ENCODE data around the gene VSTM4.

GRCh38 chr10:49092477-49092876 is 22.8 kb downstream of the VSTM4 start:
- TF ChIP-seq POLR2A (IDR thresholded peaks at IDR 0.05; ENCODE audit: low read depth) (no peak), POLR2AphosphoS5 (IDR thresholded peaks at IDR 0.05) (no peak), CTCF (IDR thresholded peaks at IDR 0.05) (no peak), EP300 (IDR thresholded peaks at IDR 0.05) (no peak)
